TTC549 (cell line): ENCODE measurements around the gene HSPBP1.

Source experiments
- FAIRE-seq: peaks from 2 replicates; lab custom pipeline; 2012; peaks lifted over from hg19 to GRCh38; lab: Jason Lieb, UNC

Gene HSPBP1

DNA sequence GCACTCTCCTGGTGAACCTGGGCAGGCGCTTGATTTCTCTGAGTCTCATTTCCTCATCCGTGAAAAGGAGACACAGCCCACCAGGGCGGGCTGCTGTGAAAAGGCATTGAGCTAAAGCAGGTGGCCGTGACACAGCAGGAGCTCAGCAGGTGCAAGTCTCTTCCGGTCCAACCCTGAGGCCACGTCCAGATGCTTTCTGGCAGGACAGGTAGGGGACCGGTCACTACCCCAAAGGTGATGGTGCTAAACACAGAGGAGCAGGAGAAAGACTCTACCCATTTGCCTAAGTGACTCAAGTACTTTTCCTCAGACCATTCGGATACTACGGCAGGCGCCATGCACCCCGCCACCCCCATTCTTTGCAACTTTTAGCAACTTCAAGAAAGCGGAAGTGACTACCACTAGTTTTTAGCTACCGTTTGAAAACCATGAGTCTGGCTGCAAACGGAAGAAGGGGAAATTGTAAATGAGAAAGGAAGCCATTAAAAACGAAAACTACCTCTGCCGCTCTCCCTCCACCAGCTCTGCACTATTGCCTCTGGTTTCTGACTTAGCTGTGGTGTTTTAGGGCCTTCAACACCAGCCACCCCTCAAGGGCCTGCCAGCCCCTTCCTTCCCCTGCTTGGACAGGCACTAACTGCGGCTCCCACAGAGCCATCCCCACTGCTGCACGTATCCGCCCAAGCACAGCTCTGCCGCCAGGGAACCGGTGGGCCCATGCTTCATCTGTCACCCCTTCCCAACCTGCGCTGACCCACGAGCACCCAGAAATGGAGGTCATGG, 25.9 kb downstream of the HSPBP1 start:
- no peak for FAIRE-seq

DNA sequence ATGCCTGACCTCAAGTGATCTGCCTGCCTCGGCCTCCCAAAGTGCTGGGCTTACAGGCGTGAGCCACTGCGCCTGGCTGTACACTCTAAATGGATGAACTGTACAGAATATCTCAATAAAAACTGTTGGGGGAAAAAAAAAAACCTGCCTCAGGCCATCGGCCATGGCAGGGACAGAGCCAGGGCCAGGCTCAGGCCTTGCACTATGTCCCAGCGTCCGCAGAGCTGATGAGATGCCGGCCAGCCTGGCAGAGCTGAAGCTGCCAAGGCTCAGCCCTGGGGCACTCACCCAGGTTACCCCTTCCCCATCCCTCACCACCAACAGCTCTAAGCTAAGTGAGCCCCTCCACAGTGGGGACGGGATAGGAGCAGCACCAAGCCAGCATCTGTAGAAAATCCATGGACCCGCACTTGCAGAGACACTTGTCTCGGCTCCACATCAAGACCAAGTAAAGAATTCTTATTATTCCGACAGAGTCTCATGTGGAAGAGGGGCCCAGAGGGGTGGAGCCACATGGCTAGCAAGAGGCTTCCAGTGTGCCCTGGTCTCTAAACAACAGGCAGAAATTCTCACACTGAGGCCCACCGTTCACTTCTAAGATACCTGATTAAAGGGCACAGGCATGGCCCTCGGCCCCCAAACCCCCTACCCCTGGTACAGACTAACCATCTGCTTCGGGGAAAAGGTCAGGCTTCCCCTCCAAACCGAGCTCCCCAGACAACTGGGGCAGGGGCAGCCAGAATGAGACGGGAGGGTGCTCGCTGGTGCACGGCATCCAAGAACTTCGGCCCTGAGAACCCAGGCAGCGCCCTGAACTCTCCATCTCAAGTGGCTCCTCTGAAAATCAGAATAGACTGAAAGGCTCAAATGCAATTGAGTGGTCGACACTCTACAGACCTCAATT, 26.9 kb downstream of the HSPBP1 start:
- FAIRE-seq = no peak

DNA sequence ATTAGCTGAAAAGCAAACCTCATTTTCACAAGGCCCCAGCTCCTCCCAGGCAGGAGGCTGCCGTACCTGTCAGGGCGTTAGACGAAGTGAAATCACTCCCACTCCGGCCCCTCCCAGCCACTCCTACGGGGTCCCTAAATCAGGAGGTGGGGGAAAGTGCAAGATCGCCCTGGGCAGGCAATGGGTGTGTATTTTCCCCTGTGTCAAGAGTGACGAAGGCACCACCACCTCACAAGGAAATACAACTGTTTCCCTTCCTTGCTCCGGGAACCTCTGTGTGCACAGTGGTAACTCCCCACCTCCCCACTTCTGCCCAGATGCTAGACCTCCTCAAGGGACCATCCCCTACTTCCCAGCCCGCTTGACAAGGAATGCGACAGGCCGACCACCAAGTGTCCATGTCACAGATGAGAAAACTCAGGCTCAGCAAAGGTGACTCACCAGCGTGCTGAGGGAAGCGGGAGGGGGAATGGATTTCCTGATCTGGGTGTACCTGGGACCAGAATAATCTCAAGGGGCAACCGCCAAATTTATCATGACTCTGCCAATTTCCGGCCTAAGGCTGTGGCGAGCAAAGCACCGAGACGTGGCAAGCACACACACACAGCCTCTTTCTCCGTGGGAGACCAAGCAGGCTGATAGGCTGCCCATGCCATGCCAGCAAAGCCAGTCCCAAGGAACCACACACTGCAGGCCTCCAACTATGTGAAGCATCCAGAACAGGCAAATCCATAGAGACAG, 28.4 kb downstream of the HSPBP1 start:
- FAIRE-seq = no peak

DNA sequence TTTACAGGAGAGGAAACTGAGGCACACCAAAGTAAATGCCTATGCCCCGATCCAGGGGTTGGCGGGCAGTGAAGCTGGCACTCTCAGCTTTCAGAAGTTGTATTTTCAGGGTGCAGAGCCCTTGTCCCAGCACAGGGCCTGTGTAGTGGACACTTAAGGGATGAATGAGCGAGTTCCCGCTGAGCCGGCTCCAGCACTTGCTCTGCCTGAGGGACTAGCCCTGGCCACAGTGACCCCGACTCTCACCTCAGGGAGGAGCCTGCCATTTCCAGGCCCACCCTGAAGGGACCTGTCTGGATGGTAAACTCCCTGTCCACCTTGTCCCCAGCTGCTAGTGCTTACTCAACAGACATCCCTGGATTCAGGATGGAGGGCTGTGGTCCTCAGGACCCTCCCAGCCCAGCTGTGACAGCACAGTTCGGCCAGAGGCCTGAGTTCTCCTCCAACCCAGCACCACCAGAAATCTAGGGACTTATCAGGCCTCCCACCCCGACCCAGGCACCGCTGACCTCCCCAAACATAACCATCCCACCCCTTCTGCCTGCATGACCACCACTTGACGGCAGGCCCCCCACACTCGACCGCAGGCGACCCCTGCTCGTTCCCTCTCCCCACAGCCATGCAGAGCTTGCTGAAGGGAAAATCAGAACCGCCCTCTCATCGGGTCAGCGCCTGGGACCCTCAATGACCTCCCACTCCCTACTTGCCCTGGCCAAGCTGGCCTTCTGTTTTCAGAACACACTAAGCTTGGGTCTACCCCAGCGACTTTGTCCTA, 29.5 kb downstream of the HSPBP1 start:
- no peak for FAIRE-seq

DNA sequence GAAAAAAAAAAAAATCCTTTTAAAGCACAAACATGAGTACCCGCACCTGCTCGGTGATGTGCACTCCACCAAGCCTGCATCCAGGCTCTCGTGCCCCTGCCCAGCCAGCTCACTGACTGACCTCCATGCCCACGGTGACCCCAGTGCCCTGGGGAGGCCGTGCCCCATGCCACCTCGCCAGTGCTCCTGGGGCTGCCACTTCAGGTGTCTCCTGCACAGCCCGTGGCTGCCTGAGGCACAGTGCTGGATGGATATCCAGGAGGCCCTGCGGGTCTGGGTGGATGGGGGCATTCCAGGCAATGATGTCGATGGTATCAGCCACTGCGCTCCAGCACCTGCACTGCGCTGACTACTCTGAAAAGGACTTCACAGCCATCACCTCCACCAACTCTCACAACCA, 30.1 kb downstream of the HSPBP1 start:
- FAIRE-seq = no peak

DNA sequence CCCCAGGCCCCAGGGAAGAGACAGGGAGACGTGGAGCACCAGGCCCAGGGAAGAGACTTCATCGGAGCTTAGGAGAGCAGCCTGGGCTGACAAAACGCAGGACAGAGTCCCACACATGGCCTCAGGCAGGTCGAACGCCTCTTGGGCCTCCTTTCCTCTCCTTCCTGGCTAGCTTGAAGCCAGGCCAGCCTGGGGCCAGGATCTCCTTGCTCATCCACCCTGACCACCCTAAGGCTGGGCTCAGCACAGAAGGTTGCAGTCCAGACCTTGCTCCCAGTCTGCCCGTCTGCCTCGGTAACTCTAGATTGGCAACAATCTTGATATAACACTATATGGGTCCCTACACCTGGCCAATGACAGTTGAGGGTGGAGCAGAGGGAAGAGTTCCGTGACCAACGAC, 31.2 kb downstream of the HSPBP1 start:
- no peak for FAIRE-seq

DNA sequence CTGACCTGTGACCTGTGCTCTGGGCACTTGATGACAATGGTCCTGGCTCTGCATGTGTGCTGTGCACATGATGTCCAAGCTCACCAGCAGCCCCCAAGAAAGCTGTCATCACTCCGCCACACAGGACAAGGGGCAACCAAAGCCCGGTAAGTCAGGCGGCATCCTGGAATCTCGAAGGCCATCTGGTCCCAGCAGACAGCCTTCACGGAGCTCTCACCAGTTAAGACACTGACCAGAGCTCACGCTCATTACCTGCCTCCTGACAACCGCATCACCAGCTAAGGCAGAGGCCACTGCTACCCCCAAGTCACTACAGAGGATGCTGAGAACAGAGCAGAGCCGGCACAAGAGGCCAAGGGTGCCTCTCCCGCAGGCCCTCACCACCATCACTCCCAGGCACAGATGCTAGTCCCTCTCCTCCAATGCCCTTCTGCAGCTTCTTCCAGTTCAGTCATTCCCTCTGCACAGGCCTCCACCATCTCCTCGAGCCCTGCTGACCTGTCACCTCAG, 31.7 kb downstream of the HSPBP1 start:
- FAIRE-seq = no peak

DNA sequence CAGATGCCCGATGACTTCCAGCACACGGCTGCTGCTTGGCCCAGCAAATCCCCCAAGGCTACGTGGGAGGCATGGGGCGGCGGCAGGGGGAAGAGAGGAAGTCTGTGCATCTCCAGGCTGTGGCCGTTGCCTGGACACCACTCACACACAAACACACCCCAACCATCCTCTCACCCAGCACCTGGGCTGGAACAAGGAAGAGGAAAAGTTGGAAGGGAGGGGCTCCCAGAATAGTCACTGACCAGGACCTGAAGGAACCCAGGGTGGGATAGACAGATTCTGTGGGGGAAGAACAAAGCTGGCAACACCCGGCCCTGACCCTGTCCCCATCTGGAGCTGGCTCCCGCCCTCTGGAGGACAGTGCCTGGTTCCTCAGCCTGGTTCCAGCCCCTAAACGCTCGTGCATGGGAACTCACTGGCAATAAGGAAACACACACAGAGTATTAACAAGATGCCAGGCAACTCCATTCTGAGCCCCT, 32.2 kb downstream of the HSPBP1 start:
- no peak for FAIRE-seq

DNA sequence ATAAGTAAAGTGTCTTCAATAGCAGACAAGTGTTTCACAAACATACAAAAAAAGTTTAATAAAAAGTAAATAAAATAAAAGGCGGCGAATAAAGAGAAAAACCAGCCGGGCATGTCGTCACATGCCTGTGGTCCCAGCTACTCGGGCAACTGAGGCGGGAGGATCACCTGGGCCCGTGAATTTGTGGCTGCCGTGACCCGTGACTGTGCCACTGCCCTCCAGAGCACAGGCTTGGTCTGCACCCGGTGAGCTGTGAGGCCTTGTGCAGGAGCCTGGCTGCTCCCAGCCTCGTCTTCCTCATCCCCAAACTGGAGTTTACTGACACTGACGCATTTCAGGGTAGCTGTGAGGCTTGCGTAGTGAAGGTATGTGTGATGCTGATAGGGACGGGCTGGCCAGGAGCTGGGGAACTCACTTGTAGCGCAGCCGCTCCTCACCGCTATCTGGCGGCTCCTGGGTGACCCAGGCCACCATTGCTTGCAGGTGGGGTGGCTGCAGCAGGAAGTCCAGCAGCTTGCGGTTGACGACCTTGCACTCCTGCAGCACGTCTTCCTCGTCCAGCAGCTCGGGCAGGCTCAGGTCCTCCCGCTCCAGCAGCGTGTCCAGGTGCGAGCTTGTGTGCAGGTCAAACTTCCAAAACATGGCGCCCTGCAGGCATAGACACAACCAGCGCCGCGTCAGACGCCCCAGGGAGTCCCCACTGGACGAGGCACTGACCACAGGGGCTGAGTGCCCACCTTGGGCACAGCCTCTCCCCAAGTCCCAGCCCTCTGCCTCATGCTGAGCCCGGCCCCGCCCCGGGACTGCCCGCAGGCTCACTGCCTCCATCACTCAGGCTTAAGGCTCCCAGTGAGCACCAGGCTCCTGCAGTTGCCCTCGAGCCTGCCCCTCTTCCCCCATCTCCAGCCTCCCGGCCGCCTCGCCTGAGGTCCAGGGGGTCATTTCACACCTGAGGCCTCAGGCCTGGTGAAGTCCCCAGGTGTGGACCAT, 33.2 kb downstream of the HSPBP1 start:
- FAIRE-seq = no peak

DNA sequence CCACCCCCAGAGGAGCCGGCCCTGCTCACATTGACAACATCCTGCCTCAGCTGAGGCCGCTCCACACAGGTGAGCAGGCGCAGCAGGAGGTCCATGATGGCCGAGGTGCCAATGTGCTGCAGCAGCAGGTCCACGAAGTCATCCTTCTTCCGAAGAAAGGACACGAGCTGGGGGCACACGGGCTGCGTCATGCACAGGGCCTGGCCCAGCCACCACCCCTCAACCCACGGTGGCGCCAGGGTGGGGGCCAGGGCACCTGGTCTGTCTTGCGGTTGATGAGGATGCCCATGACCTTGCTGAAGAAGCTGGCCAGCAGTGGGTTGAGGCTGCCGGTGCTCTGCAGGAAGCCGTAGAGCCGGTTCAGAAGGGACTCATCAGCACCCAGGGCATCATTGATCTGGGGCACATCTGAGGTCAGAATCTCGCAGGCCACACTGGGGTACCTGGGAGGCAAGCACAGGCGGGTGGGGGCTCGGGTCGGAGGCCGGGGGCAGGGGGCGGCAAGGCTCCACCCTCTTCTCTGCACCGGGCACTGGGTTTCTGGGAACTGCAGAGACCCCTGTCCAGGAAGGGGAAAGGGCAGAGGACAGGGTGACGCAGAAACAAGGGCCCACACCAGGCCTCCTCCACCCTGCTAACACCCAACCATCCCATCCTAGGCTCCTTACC, 34.5 kb downstream of the HSPBP1 start:
- no peak for FAIRE-seq

DNA sequence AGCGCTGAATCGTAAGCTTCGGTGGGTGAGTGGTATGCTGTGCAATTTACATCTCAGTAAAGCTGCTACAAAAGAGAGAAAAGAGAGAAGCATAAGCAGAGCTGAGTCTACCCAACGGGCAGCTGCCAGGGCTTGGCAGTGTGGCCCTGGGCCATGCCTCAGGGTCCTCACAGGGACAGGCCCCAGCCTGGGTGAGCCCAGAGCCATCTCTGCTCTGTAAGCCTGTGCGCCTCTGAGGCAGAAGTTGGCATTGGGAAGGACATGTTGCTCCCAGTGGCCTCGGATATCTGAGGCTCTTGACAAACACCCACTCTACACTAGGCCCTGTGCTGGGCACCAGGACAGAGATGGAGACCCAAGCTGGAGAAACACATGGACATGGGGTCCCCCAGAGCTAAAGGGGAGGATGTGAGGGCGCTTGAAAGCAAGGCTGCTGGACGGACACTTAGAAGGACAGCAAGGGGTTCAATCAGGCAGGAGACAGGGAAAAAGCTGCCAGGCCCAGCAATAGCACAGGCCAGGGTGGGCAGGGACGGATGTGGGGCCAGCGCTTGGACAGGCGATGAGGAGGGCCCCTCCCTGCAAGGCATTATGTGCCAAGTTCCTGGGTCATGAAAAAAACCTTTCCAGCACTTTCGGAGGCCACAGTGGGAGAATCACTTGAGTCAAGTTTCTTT, 35.8 kb downstream of the HSPBP1 start:
- no peak for FAIRE-seq

DNA sequence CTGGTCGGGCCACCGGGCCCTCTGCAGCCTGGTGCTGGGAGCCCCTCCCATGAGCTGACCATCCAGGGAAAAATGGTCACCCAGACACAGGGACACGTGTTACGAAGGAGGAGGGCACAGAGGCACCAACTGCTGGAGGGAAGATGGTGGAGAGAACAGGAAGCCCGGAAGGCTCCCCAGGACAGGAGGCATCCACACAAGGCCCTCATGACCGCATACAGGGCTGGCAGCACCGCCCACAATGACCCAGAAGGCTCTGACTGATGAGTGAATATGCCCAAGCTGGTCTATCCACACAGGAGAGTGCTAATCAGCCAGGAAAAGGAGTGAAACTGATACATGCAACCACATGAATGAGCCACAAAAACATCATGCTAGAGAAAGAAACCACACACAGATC, 37.4 kb downstream of the HSPBP1 start:
- no peak for FAIRE-seq

DNA sequence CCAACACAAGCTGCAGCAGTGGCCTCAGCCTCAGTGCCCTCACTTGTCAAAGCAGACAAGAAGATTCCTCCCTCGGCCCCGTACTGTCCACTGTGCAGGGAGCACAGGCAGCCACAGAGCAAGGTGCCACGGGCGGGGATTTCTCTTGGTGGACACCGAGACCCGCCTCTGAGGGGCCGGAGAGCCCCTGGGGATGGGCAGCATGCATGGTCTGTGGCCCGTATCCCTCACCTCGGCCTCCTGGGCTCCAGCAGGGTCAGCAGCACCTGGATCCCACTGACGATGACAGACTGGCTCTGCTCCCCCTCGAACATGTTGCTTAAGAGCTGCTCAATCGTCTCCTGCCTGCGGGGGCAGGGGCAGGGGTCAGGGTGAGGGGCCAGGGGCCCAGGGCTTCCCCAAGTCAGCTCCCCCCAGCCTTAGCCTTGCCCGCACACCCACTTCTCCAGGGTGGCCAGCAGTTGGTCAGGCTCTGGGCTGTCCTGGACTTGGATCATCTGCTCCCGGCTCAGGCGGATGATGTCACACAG, 37.9 kb downstream of the HSPBP1 start:
- no peak for FAIRE-seq

DNA sequence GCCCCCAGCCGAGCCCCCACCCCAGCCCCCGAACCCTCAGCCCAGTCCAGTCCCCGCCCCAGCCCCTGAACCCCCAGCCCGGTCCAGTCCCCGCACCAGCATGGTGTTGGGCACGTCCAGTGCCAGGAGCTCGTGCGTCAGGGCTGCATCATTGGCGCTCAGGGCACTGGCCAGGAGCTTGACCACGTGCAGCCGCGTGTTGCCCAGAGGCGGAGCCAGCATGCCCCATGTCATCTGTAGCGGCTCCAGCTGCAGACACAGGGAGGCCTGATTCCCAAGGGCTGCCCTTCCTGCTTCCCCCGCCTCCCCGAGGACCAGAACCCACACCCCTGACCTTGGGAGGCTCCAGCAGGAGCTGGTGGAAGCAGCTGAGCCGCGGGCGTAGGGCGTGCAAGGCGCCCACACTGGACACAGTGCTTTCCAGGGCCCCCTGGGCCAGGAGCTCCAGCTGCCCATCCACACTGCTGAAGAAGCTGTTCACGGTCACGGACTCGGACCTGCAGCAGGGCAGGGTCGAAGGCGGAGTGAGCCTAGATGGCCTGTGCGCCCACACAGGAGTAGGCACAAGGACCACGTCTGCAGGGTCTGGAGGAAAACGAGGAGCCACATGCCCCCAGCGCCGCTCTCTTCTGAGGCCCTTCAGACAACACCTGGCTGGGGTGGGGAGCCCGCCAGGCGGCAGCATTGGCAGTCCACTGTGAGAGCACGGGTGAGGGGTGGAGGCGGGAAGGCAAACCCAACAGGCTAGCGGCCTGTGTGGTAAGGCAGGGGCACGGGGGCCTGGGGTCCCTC, 38.6 kb downstream of the HSPBP1 start:
- no peak for FAIRE-seq

DNA sequence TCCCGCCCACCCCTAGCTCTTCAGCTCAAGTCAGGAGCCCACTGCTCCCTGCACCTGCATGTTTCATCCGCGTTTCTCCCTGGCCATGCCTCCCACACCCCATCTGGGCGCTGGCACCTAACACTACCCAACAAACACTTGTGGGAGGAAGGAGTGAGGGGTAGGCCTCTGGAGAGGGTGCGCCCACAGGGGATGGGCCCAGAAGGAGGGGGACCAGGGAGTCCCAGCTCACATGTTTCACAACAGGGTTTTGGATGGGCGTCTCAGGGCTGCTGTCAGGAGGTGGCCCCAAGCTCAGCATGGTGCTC, 39.2 kb downstream of the HSPBP1 start:
- FAIRE-seq = no peak

DNA sequence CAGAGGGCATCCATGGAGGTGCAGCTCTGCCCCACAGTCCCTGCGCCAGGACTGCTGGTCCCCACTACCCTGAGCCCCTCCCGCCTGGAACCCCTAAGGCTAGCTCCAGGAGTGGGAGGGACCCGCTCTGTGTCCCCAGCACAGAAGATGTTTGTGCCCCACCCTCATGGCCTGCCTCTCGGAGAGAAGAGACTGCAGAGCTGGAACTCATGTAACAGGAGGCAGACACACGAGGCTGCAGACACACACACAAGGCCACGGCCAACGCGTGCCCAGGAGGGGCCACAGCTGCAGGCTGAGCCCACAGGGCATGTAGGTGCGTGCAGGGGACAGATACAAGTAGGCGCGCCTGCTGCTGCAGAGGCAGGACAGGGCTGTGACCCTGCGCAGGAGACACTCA, 40.9 kb downstream of the HSPBP1 start:
- FAIRE-seq = no peak

DNA sequence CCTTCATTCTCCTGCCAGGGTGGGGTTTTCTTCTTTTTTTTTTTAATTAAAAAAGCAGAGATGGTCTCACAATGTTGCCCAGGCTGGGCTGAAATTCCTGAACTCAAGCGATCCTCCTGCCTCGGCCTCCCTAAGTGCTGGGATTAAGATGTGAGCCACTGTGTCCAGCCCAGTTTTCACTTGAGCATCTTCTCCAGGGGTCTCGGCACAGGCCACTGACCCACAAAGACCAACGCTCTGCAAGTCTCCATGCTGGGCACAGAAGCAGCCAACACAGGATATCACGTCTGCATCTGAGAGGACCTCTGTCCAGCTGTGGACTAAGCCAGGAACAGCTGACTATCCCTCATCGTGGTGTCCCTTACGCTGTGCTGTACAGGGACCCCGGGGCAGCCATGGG, 41.9 kb downstream of the HSPBP1 start:
- FAIRE-seq = no peak

DNA sequence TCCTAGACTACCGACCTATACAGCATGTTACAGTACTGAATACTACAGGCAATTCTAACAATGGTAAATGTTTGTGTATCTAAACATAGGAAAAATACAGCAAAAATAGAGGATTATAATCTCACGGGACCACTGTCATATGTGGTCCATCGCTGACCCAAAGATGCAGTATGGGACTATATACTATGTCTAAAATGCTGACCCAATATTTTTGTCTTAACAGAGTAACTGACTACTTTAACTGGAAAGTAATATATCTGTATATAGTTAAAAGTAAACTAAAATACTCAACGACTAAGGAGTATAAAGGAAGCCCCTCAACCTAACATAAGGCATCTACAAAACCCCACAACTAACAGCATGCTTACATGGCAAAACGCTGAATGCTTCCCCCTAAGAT, 46.9 kb downstream of the HSPBP1 start:
- no peak for FAIRE-seq

DNA sequence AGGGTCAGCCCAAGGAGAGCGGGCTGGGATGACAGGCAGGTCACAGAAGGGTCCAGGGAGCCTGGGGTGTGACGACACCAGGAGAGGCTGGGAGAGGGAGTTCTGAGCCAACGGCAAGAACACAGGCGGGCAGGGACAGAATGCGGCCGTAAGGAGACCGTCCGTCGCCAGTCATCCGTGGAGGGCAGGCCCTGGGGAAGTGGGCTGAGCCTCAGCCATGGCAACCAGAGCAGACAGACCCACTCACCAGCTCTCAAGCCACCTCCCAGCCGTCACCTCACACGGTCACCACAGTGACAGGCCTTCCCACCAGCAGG, 47.7 kb downstream of the HSPBP1 start:
- FAIRE-seq = no peak
